Fibroblast of skin of scalp (primary cell): ENCODE results near the gene MUL1.

Experiments
- DNase-seq: peaks from one replicate; pipeline ENCODE4 v3.0.0-alpha.2; 2013

The MUL1 gene

GRCh38 chr1:20466273-20466672, 41.7 kb downstream of the MUL1 start:
- no peak for DNase-seq

- DNase-seq: no peak
Measured at GRCh38 chr1:20465187-20465586, 42.8 kb downstream of the MUL1 start.

DNA sequence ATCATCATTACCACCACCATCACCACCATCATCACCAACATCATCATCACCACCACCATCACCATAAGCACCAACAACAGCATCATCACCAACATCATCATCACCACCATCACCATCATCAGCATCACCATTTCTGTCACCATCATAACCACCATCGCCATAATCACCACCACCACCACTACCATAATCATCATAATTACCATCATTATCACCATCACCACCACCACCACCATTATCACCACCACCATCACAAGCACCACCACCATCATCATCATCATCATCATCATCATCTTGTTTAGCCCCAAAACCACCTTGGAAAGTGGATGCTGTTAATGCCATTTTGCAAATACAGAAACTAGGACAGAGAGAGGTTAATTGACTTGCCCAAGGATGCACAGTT, 44.4 kb downstream of the MUL1 start:
- DNase-seq: no peak

DNA sequence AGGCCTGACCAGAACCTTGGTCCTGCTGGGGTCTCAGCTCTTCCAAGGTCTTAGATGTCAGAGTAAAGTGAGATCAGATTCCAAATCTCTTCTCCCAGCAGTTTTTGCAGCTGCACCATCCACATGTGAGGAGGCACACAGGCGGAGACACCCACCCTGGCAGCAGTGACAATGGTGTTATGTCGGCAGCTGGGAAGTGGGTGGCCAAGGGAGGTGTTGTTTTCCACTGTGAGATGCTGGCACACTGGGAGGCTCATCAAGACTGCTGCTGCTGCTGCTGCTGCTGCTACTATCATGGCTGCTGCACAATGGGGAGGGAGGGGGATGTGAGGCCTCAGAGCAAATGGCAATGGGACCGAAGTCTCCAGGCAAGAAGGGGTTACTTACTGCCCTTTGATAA, 45.6 kb downstream of the MUL1 start:
- no peak for DNase-seq

DNA sequence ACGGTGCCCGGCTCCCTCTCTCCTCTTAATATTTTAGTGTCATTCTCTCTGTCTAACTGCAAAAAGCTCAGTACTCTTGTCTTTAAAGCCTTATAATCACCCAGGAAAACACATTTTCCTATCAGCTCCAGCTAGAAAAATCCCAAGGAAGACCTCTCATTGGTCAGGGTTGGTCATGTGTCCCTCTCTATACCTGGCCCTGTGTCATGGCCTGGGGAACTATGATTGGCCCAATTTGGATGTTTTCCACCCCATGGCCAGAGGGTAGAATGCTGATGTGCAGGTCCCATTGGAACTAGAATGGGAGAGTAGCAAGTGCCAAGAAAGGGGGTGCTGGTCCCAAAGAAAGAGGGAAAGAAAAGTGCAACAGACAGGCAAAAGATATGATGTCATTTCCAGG, 49.2 kb downstream of the MUL1 start:
- DNase-seq: no peak

DNA sequence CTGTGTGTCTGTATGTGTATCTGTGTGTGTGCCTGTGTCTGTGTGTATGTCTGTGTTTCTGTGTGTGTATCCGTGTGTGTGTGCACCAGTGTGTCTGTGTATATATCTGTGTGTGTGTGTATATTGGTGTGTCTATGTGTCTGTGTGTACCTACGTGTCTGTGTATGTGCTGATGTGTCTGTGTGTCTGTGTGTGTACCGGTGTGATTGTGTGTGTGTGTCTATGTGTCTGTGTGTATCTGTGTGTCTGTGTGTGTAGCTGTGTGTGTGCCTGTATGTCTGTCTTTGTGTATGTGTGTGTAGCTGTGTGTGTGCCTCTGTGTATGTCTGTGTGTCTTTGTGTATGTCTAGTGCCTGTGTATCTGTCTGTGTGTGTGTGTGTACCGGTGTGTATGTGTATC, 53.9 kb downstream of the MUL1 start:
- DNase-seq: no peak

GRCh38 chr1:20449735-20450311, 58.1 kb downstream of the MUL1 start:
- DNase-seq: peak; percentile 74
